A673 (cell line): ENCODE data around the gene TMEM198.

ENCODE experiments used
- EZH2 ChIP-seq: fragments of 200-600 bp; sonication (generic); IDR thresholded peaks from 2 replicates; pipeline ENCODE4 v1.6.1; 2017; ENCODE audit warnings: borderline replicate concordance, low read depth, mild to moderate bottlenecking, mixed read lengths, antibody characterized with exemption, low read length; ENCODE audit not compliant: poor library complexity, severe bottlenecking
- TF ChIP-seq, protein P1 (sequence below): fragments of 300-800, 200-600 bp; sonication (generic); conservative IDR thresholded peaks from 2 replicates; pipeline ENCODE4 v1.5.1; 2017; ENCODE audit warnings: low read depth, mild to moderate bottlenecking, antibody characterized with exemption, low read length, moderate library complexity, mixed read lengths

DNA sequence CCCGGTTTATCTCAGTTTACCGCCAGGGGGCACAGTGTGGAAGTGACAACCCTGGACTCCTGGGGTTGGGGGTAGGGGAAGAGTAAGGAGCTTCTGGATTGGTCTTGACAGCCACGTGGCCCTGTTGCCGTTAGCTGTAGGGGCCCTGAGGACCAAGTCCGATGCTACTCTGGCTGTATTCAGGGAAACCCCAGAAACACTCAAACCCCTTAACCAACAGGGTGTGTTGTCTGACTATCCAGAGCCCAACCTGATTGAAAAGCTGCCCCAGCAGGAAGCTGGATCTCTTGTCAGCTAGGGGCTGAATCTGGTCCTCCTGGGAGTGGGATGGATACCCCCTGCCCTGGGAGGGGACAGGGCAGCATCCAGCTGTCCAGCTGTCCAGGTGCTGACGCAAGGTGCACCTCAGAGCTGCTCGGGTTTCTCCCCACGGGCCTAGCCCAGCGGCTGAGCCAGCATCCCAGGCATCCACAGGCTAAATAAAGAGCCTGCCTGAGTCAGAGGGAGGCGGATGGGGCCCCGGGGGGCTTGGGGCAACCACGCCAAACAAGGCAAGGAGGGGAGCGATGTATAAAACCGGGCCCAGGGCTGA is 48.2 kb upstream of the TMEM198 start:
- TF ChIP-seq, protein P1, sequence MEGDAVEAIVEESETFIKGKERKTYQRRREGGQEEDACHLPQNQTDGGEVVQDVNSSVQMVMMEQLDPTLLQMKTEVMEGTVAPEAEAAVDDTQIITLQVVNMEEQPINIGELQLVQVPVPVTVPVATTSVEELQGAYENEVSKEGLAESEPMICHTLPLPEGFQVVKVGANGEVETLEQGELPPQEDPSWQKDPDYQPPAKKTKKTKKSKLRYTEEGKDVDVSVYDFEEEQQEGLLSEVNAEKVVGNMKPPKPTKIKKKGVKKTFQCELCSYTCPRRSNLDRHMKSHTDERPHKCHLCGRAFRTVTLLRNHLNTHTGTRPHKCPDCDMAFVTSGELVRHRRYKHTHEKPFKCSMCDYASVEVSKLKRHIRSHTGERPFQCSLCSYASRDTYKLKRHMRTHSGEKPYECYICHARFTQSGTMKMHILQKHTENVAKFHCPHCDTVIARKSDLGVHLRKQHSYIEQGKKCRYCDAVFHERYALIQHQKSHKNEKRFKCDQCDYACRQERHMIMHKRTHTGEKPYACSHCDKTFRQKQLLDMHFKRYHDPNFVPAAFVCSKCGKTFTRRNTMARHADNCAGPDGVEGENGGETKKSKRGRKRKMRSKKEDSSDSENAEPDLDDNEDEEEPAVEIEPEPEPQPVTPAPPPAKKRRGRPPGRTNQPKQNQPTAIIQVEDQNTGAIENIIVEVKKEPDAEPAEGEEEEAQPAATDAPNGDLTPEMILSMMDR, result peak; percentile 86; the same call in 1 of the 2 replicates
- TF ChIP-seq EZH2, result no peak
